MM.1S (cell line): Measurements from ENCODE around the gene SDF4.

Experiments used
- DNase-seq: peaks from one replicate; pipeline ENCODE4 v3.0.0-alpha.2; 2015
- H2AFZ ChIP-seq: fragments of 300-600 bp; sonication (generic); 2 replicates; pipeline ENCODE4 v1.6.0; 2016; ENCODE audit warnings: antibody characterized with exemption, low read length
- H3F3A ChIP-seq: fragments of 300-600 bp; sonication (generic); 2 replicates; pipeline ENCODE4 v1.6.1; 2016; ENCODE audit warnings: mild to moderate bottlenecking, antibody characterized with exemption, low read length, moderate library complexity, mixed read lengths; ENCODE audit not compliant: insufficient read depth
- H3K27ac ChIP-seq: fragments of 300-600 bp; sonication (generic); 2 replicates; pipeline ENCODE4 v1.5.1; 2016; ENCODE audit warnings: mild to moderate bottlenecking, low read length
- H3K27me3 ChIP-seq: fragments of 300-600 bp; sonication (generic); replicated peaks from 2 replicates; pipeline ENCODE4 v1.6.0; 2016; ENCODE audit warnings: low read length; ENCODE audit not compliant: insufficient read depth
- H3K36me3 ChIP-seq: fragments of 300-600 bp; sonication (generic); replicated peaks from 2 replicates; pipeline ENCODE4 v1.6.1; 2016; ENCODE audit warnings: mild to moderate bottlenecking, low read length, mixed read lengths; ENCODE audit not compliant: insufficient read depth
- H3K4me1 ChIP-seq: fragments of 300-600 bp; sonication (generic); 2 replicates; pipeline ENCODE4 v1.6.1; 2016; ENCODE audit warnings: low read length, mixed read lengths
- H3K4me2 ChIP-seq: fragments of 300-600 bp; sonication (generic); 2 replicates; pipeline ENCODE4 v1.6.0; 2016; ENCODE audit warnings: low read depth, low read length
- H3K4me3 ChIP-seq: fragments of 300-600 bp; sonication (generic); 2 replicates; pipeline ENCODE4 v1.5.1; 2016; ENCODE audit warnings: low read length, mixed read lengths
- H3K79me2 ChIP-seq: fragments of 300-600 bp; sonication (generic); 2 replicates; pipeline ENCODE4 v1.6.1; 2016; ENCODE audit warnings: mixed run types, low read length, mixed read lengths
- H3K9ac ChIP-seq: fragments of 300-600 bp; sonication (generic); 2 replicates; pipeline ENCODE4 v1.6.1; 2016; ENCODE audit warnings: low read length, mixed read lengths
- H3K9me2 ChIP-seq: fragments of 300-600 bp; sonication (generic); replicated peaks from 2 replicates; pipeline ENCODE4 v1.6.1; 2016; ENCODE audit warnings: mild to moderate bottlenecking, low read length, mixed read lengths; ENCODE audit not compliant: insufficient read depth
- H3K9me3 ChIP-seq: fragments of 300-600 bp; sonication (generic); replicated peaks from 2 replicates; pipeline ENCODE4 v1.6.1; 2016; ENCODE audit warnings: mild to moderate bottlenecking, low read length, mixed read lengths; ENCODE audit not compliant: insufficient read depth
- H4K20me1 ChIP-seq: fragments of 300-600 bp; sonication (generic); 2 replicates; pipeline ENCODE4 v1.6.1; 2016; ENCODE audit warnings: mild to moderate bottlenecking, low read length, moderate library complexity, mixed read lengths; ENCODE audit not compliant: insufficient read depth
- EZH2 ChIP-seq: fragments of 300-600 bp; sonication (generic); optimal IDR thresholded peaks from 2 replicates; pipeline ENCODE3; 2017; ENCODE audit warnings: low read depth, mild to moderate bottlenecking, antibody characterized with exemption, low read length, mixed read lengths
- EZH2phosphoT487 ChIP-seq: fragments of 300-600 bp; sonication (generic); IDR thresholded peaks from 2 replicates; pipeline ENCODE4 v1.6.1; 2018; ENCODE audit warnings: antibody characterized with exemption, low read length
- TF ChIP-seq, protein P1 (sequence below): fragments of 300-600 bp; sonication (generic); IDR thresholded peaks from 2 replicates; pipeline ENCODE4 v1.5.1; 2016; ENCODE audit warnings: antibody characterized with exemption, low read length, mixed read lengths

SDF4 gene

DNA sequence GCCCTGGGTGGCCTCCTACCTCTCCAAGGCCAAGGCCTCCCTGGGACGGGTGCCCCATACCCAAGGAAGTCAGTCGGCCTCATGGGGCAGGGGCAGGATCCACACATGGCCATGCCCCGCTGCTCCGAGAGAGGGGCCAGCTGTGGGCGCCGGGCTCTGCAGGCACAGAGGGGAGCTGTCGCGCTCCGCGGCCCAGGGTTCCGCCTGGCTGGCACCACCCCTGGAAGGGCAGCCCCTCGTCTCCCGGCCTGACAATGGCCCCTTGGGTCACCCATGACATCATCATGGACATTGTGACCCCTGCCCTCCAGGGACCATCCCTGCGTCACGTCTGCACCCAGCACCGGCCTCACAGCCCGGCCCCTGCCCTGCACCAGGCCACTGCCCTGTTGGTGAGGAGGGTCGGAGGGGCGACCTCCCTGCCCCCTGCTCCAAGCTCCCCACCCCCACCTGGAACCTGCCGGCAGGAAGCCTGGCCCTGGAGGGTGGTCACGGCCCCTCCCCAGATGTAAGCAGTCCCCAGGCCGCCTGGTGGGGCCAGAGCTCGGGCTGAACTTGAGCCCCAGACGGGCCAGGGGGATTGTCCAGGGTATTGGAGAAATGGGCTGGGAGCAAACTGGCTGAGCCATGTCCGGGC lies 52.3 kb downstream of the SDF4 start:
- Histone ChIP-seq H3K79me2 (no peaks in the 10 kb centered on the region), H4K20me1 (no peaks in the 10 kb centered on the region), H3F3A (no peaks in the 10 kb centered on the region), H3K36me3 (no peaks in the 10 kb centered on the region), H3K9ac (no peak overlapping the region), H3K4me2 (no peak overlapping the region), H3K4me3 (no peak overlapping the region), H3K27ac (no peak overlapping the region), H3K4me1 (no peaks in the 10 kb centered on the region), H3K9me3 (no peaks in the 10 kb centered on the region), H2AFZ (no peak overlapping the region), H3K9me2 (no peaks in the 10 kb centered on the region), H3K27me3 (peaks cover 91% of the 10 kb centered on the region)
- TF ChIP-seq EZH2phosphoT487 = no peak
- TF ChIP-seq, protein P1, sequence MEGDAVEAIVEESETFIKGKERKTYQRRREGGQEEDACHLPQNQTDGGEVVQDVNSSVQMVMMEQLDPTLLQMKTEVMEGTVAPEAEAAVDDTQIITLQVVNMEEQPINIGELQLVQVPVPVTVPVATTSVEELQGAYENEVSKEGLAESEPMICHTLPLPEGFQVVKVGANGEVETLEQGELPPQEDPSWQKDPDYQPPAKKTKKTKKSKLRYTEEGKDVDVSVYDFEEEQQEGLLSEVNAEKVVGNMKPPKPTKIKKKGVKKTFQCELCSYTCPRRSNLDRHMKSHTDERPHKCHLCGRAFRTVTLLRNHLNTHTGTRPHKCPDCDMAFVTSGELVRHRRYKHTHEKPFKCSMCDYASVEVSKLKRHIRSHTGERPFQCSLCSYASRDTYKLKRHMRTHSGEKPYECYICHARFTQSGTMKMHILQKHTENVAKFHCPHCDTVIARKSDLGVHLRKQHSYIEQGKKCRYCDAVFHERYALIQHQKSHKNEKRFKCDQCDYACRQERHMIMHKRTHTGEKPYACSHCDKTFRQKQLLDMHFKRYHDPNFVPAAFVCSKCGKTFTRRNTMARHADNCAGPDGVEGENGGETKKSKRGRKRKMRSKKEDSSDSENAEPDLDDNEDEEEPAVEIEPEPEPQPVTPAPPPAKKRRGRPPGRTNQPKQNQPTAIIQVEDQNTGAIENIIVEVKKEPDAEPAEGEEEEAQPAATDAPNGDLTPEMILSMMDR = no peak
- no peak for TF ChIP-seq EZH2
- no peak for DNase-seq

DNA sequence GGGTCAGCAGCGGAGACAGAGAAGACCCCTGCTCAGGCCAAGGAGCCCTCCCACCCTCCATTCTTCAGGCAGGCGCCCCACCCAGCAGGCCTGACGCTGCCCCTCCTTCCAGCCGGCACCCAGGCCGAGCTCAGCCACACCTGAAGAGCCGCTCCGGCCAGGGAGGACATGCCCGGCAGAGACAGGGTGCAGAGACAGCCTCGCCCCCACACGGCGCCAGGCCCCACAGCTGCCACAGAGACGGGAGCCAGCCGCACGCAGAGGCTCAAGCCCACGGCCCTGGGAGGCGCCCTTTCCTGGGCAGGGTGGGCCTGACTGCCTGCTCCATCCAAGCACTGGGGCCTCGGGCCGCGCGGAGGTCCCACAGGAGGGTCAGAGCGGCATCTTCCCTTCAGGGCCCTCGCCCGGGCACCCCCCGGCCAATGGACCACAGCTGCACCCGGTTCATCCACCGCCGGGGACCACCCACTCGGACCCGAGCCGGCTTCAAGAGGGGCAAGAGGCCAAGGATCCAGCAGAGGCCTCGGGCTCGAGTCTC lies 52.9 kb downstream of the SDF4 start:
- H3K27me3 ChIP-seq = peaks cover 92% of the 10 kb centered on the region
- H3F3A ChIP-seq = no peaks in the 10 kb centered on the region
- no peak overlapping the region for H3K9ac ChIP-seq
- H3K4me2 ChIP-seq = no peak overlapping the region
- no peaks in the 10 kb centered on the region for H4K20me1 ChIP-seq
- H3K9me2 ChIP-seq = no peaks in the 10 kb centered on the region
- H3K4me3 ChIP-seq = no peak overlapping the region
- no peak overlapping the region for H2AFZ ChIP-seq
- no peak for DNase-seq
- TF ChIP-seq EZH2phosphoT487 = no peak
- TF ChIP-seq, protein P1 = no peak
- TF ChIP-seq EZH2 = no peak
- no peaks in the 10 kb centered on the region for H3K4me1 ChIP-seq
- H3K9me3 ChIP-seq = no peaks in the 10 kb centered on the region
- no peak overlapping the region for H3K27ac ChIP-seq
- H3K79me2 ChIP-seq = no peaks in the 10 kb centered on the region
- no peaks in the 10 kb centered on the region for H3K36me3 ChIP-seq

GRCh38 chr1:1177452-1178206 lies 54.2 kb downstream of the SDF4 start:
- Histone ChIP-seq H3K79me2 (no peaks in the 10 kb centered on the region), H2AFZ (no peak overlapping the region), H3K27me3 (peaks cover 92% of the 10 kb centered on the region), H3F3A (no peaks in the 10 kb centered on the region), H3K9me2 (no peaks in the 10 kb centered on the region), H3K4me2 (no peak overlapping the region), H3K36me3 (no peaks in the 10 kb centered on the region), H3K4me3 (no peak overlapping the region), H4K20me1 (no peaks in the 10 kb centered on the region), H3K9me3 (no peaks in the 10 kb centered on the region), H3K27ac (no peak overlapping the region), H3K9ac (no peak overlapping the region), H3K4me1 (no peaks in the 10 kb centered on the region)
- no peak for TF ChIP-seq EZH2
- TF ChIP-seq EZH2phosphoT487 = no peak
- TF ChIP-seq, protein P1 = no peak
- no peak for DNase-seq
